Activated CD8-positive, alpha-beta memory T cell treated with anti-CD3 and anti-CD28 coated beads, Interleukin-2, amount 50 U/mL, for 1 hour (primary cell): ENCODE data around the gene CNOT8.
"Not testable (repeated sequence)": the region's sequence is repeated elsewhere in the genome, so short reads cannot be mapped to it uniquely, and the experiment has no call there.

Experiments used
- DNase-seq: peaks from one replicate; pipeline ENCODE4 v3.0.0-alpha.2; 2020; ENCODE audit errors: extremely low read depth

The CNOT8 gene

DNA sequence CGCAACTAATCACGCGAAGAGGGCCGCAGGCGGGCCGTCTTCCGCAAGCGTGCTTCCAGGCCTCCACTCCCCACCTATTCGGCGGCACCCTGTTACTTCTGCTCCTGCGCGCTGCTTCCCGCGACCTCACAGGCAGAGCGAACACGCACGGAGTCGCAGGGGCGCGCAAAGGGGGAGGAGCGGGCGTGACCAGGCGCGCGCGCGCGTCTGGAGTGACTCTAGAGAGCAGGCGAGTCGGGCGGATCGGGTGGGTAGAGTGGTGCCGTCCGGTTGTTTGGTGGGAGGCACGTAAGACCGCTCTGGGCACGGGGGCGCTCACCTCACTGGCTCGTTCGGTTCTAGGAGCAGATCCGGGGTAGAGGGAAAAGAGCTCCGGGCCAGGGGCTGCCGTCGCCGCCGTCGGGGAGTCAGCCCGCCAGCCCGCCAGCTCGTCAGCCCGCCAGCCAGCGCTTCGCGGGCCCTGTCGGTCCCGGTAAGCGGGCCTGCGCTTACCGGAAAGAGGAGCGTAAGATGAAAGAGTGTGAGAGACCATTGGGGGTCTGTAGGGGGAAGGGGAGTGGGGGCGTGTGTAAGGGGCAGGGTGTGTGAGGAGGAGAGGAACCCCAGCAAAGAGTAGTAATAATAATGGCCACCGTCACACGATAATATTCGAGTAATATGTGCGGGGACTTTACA is at the start of gene CNOT8:
TSS of gene CNOT8 (plus strand) at position 331 of the 675 bp plus-strand sequence. CDS start 4,652 bp downstream, outside the sequence.
- peak; percentile 87 for DNase-seq

- no peak for DNase-seq
These were observed 47.2 kb upstream of the CNOT8 start for GRCh38 chr5:154811239-154811638.

DNA sequence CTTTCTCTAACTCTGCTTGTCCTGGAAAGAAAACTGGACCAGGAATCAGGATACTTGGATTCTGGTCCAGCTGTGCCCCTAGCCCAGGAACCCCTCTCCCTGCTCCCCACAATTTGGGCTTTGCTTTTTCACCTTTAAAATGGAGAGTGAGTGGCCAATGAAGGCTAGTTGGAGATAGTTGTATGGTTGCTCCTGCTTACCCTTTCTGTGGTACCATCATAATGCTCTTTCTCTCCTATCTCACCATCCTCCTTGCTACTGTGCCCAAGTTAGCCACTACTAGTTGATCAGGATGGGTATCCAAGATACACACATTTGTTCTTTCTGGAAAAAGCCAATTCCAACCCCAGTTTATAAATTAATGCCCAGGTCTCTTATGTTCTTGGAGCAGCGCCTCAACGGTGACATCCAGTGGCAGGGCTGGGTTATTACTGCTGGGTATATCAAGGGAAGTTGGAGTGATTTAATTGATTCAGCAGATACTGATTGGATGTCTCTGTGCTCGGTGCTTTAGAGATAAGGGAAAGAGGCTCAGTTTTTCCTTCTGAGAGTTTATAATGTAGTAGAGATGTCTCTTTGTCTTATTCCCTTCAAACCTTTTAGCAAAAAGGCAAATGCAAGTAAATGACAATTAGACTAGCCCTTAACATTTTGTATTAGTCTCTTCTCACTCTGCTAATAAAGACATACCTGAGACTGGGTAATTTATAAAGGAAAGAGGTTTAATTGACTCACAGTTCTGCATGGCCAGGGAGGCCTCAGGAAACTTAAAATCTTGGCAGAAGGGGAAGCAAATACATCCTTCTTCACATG is 46.6 kb upstream of the CNOT8 start:
- DNase-seq: peak; percentile 30

DNA sequence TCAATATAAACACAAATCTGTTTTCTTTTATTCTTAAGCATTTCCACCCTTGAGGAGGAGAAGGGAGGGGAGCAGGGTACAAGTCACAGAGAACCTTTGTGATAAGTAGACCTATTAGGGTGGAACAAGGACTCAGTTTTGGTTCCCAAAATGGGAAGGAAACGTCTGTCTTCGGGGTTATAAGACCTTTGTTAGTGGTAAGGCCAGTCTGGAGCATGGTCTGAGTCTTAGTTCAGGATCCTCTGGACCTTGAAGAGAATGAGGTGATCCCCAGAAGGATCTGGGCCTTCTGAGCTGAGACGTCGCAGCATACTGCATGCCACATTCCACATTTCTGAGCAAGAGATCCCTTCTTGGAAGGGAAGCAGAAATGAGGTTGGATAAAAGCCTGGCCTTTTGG is 45.3 kb upstream of the CNOT8 start:
- no peak for DNase-seq

GRCh38 chr5:154813736-154814135 is 44.7 kb upstream of the CNOT8 start:
- DNase-seq: peak; percentile 27

GRCh38 chr5:154815025-154815424 is 43.4 kb upstream of the CNOT8 start:
- DNase-seq: no peak

- no peak for DNase-seq
These were observed 42.7 kb upstream of the CNOT8 start for GRCh38 chr5:154815684-154816247.

DNA sequence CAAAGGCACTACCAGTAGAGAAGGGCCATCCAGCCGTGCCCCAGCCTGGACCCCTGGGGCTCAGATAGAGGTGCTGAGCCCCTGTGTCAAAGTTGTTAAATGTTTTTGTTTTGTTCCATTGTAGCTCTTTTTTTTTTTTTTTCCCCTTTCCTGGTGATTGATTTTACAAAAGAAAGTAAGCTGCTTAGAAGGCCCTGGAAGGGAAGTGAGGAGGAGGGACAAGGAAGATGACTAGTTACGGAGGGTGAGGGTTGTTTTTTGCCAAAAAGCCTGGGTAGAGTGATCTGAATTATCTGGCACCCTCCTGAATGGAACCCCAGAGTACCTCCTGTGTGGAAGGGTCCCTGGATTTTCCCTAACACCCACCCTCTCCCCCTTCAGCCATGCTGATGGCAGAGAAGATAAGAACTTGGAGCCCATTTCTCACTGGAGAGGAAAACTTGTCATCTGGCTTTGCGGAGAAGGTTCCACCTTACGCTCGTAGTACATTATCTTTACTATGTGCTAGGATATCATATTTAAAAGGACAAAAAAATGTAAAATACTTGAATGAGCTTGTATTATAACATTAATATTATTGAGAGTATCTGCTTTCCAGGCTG is 41.4 kb upstream of the CNOT8 start:
- no peak for DNase-seq

DNA sequence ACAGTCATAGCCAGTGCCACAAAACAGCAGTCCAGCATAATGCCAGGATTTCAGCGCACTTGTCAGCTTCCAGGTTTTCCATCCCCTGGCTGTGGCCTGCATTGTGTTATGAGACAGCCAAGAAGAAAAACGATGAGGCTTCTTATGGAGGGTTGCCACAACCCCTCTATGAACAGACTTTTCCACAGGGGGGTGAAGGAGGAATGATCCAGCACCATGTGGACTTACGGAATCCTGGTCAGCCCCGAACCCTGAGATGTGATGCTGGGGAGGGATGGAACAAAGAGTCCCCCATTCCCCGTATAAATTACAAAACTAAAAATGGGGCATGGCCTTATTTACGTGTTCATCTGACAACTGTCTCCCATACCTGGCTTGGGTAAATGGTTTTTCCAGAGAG is 40.6 kb upstream of the CNOT8 start:
- no peak for DNase-seq

DNA sequence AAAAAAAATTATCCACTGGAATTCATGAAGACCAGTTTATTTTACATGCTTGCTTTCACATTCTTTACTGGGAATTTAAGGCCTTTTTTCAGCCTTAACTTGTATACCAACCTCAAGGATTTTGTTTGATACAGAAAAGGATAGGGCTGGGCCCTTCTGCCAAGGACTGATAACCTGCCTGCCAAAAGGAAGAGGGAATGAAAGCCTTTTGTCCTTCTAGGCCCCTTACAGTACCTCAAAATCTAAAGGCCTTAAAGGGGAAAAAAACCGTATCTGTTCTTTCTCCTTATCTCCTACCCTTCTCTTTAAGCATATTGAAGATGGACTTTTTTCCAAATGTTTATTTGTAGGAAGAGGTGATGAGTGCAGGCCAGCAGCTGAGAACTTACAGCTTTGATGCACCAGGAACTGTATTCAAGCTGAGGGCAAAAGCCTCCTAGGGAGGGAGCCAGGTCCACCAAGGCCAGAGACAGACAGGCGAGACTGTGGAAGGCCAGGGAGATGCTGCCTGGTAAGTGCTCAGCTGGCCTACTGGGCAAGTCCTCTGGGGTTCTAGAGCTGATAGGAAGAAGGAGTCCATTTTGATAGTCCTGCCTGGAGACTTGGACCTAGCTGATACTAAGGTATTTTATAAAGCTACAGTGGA is 39.8 kb upstream of the CNOT8 start:
- no peak for DNase-seq

GRCh38 chr5:154819546-154819945 is 38.9 kb upstream of the CNOT8 start:
- DNase-seq: no peak

DNA sequence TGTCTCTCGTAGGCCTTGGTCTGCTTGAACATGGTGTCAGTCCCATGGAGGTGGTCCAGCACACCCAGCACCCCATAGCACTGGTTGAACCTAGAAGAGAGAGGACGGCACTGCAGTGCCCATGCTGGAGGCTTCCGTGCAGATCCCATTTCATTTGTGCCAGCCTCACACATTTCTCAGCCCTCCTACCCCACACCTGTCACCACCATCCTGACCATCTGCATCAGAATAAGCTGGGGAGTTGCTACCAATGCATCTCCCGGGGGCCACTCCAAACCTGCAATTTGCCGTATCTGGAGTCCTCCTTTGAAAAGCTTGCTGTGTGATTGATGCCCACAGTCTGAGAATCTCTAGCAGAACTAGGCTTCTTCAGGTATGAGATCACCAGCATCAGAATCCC is 38.0 kb upstream of the CNOT8 start:
- DNase-seq: no peak

DNA sequence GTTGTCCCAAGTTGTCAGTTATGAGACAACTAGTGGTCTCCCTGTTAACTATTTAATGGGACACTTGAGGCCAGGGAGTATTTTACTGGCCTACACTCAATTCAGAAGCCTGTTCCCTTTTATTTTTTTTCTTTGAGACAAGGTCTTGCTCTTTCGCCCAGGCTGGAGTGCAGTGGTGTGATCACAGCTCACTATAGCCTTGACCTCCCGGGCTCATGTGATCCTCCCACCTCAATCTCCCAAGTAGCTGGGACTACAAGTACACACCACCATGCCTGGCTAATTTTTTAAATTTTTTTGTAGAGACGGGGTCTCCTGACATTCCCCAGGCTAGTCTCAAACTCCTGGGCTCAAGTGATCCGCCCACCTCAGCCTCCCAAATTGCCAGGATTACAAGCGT is 35.5 kb upstream of the CNOT8 start:
- DNase-seq: not testable (repeated sequence)

- no peak for DNase-seq
These were observed 34.8 kb upstream of the CNOT8 start for GRCh38 chr5:154823605-154824004.

- DNase-seq: no peak
These were observed 34.4 kb upstream of the CNOT8 start for GRCh38 chr5:154824070-154824469.

DNA sequence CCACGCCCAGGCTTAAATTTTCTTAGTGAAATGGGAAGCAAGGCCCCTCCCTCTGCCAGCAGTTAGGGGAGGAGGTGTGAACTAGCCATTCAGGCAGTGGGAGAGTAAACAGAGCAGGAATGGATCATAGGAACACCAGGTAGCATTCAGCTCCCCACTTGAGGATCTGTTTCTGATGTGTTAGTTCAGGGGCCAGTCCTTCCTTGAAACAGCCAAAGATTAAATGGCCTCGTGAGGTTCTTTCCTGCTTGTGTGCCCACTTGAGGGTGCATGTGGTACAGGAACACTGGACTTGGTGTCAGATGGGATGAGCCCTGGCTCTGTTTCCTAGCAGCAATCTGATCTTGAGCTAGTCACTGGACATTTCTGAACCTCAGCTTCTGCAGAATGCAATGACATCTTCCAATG is 29.2 kb upstream of the CNOT8 start:
- DNase-seq: no peak

DNA sequence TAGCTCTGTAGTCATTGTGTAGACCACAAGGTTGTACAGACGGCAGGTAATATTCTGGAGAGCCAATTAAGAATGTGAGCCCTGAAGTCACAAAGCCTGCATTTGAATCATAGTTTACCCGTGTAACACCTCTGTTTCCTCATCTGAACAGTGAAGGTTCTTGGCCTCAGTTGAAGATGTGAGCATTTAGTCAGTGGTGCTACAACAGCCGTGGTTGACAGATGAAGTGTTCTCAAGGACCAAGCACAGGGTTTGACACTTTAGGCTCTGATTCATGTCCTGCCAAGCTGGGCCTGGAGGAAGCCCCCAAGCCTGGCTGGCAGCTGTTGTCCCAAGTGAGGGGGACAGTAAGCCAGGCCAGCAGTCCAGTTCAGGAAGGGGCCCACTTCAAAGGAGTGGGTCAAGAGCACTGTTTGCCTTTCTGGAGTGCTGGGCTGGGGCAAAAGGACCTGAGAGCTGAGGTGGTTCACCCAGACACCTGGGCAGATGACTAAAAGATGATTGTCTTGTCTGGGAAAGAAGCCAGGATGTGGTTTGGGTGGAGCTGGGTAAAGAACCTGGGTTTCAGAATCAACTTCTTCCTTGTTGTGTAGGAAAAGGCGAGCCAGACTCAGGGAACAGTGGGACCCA is 28.7 kb upstream of the CNOT8 start:
- no peak for DNase-seq

- no peak for DNase-seq
These were observed 28.2 kb upstream of the CNOT8 start for GRCh38 chr5:154830219-154830595.

DNA sequence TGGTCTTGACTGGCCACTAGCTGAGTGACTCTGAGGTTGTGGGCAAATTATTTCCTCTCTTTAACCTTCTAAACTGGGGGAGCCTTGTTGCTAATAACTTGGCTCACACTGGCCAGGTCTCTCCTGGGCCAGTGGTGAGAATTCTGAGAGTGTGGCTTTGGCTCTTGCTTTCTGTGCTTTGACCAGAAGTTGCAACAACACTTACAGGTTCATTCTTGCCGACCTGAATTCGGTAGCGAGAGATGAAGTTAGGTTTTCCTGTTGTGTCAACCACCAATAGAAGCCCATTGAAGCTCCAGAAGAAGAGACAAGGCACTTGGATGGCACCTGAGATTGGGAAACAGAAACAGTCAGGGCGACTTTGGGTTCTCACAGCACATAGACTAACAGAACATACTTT is 27.8 kb upstream of the CNOT8 start:
- no peak for DNase-seq

DNA sequence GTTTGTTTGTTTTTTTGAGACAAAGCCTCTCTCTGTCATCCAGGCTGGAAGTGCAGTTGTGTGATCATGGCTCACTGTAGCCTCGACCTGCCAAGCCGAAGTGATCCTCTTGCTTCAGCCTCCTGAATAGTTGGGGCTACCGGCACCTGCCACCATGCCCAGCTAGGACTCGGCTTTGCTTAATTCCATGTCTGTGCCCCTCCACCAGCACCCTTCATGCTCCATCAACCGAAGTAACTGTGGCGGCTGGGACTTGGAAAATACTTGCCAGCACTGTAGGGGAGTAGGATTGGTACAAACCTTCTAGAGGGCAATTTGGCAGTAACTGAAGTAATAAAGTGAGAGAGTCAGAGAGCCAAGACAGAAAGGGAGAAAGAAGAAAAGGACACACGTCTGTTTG is 27.0 kb upstream of the CNOT8 start:
- DNase-seq: no peak

DNA sequence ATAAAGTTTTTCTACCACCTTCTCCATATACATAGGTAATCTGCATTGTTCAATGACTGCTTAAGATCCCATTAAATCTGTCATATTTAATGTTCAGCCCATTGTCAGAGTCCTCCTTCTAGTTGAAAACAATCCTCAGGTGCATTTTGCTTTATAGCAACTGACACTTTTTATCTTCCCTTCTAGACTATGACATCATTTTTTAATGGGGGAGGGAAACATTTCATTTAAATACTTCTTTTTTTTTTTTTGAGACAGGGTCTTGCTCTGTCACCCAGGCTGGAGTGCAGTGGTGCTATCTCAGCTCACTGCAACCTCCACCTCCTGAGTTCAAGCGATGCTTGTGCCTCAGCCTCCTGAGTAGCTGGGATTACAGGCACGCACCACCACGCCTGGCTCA is 25.6 kb upstream of the CNOT8 start:
- not testable (repeated sequence) for DNase-seq

DNA sequence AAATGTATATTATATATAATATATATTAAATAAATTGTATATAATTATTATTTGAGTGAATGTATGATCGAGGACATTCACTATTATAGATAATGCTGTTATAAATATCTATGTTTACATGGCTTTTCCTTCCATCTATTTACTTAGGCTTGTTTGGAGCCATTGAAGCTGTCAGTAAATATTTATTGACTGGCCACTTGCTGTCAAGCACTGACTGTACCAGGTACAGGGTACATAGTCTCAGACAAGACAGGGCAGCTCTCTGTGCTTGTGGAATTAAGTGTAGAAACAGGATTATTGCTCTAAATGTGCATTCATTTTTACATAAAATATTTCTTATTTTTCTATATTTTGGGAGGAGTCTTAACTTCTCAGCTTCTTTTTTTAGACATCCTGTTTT is 24.4 kb upstream of the CNOT8 start:
- DNase-seq: no peak
